OCI-LY1 (cell line): Measurements from ENCODE around the gene ST6GALNAC2.

ENCODE experiments used
- H2AFZ ChIP-seq: fragments of 200-600 bp; sonication (generic), shearing (Covaris generic); 2 replicates; pipeline ENCODE4 v1.6.0; 2014; ENCODE audit warnings: antibody characterized with exemption, mild to moderate bottlenecking, low read length
- H3F3A ChIP-seq: fragments of 200-600 bp; sonication (generic), shearing (Covaris generic); 2 replicates; pipeline ENCODE4 v1.6.0; 2014; ENCODE audit warnings: mild to moderate bottlenecking, antibody characterized with exemption, low read length, moderate library complexity; ENCODE audit not compliant: insufficient read depth
- H3K27ac ChIP-seq: fragments of 200-600 bp; sonication (generic); 2 replicates; pipeline ENCODE4 v1.5.1; 2014; ENCODE audit warnings: low read length, mixed run types, mild to moderate bottlenecking, low read depth; ENCODE audit not compliant: poor library complexity, severe bottlenecking
- H3K27me3 ChIP-seq: fragments of 200-600 bp; sonication (generic); 2 replicates; pipeline ENCODE4 v1.6.0; 2014; ENCODE audit warnings: antibody characterized with exemption, mild to moderate bottlenecking, low read length, moderate library complexity; ENCODE audit not compliant: insufficient read depth
- H3K36me3 ChIP-seq: fragments of 200-600 bp; sonication (generic); 2 replicates; pipeline ENCODE4 v1.6.1; 2014; ENCODE audit warnings: mild to moderate bottlenecking, antibody characterized with exemption, low read length, moderate library complexity, mixed read lengths; ENCODE audit not compliant: insufficient read depth
- H3K4me1 ChIP-seq: fragments of 200-600 bp; sonication (generic); 2 replicates; pipeline ENCODE4 v1.5.1; 2014; ENCODE audit warnings: mild to moderate bottlenecking, low read length, moderate library complexity; ENCODE audit not compliant: insufficient read depth, severe bottlenecking
- H3K4me2 ChIP-seq: fragments of 200-600 bp; sonication (generic), shearing (Covaris generic); 2 replicates; pipeline ENCODE4 v1.6.1; 2014; ENCODE audit warnings: low read length
- H3K4me3 ChIP-seq: fragments of 200-600 bp; sonication (generic); 2 replicates; pipeline ENCODE4 v1.5.1; 2014; ENCODE audit warnings: low read length, low read depth, mild to moderate bottlenecking, mixed read lengths; ENCODE audit not compliant: poor library complexity, severe bottlenecking
- H3K79me2 ChIP-seq: fragments of 200-600 bp; shearing (Covaris generic); 2 replicates; pipeline ENCODE4 v1.6.1; 2016; ENCODE audit warnings: mixed run types, low read length, mixed read lengths; ENCODE audit not compliant: insufficient read depth
- H3K9ac ChIP-seq: fragments of 200-600 bp; sonication (generic), shearing (Covaris generic); 2 replicates; pipeline ENCODE4 v1.6.1; 2014; ENCODE audit warnings: mild to moderate bottlenecking, low read length, mixed read lengths
- H3K9me2 ChIP-seq: fragments of 200-600 bp; sonication (generic), shearing (Covaris generic); 2 replicates; pipeline ENCODE4 v1.6.1; 2014; ENCODE audit warnings: low read depth, mild to moderate bottlenecking, low read length, mixed read lengths
- H3K9me3 ChIP-seq: fragments of 200-600 bp; shearing (Covaris generic); 2 replicates; pipeline ENCODE4 v1.6.1; 2014; ENCODE audit warnings: low read length, mixed read lengths
- H4K20me1 ChIP-seq: fragments of 200-600 bp; sonication (generic), shearing (Covaris generic); 2 replicates; pipeline ENCODE4 v1.6.0; 2016; ENCODE audit warnings: mild to moderate bottlenecking, low read length; ENCODE audit not compliant: insufficient read depth
- EZH2 ChIP-seq: fragments of 200-600 bp; sonication (generic), shearing (Covaris generic); IDR thresholded peaks from 2 replicates; pipeline ENCODE4 v1.8.0; 2017; ENCODE audit warnings: borderline replicate concordance, mixed run types, mild to moderate bottlenecking, antibody characterized with exemption, low read length, moderate library complexity, mixed read lengths
- TF ChIP-seq, protein P1 (sequence below): fragments of 200-600 bp; sonication (generic), shearing (Covaris generic); IDR thresholded peaks from 2 replicates; pipeline ENCODE4 v1.5.1; 2017; ENCODE audit warnings: mild to moderate bottlenecking, antibody characterized with exemption, low read length, moderate library complexity, mixed read lengths

Gene ST6GALNAC2

DNA sequence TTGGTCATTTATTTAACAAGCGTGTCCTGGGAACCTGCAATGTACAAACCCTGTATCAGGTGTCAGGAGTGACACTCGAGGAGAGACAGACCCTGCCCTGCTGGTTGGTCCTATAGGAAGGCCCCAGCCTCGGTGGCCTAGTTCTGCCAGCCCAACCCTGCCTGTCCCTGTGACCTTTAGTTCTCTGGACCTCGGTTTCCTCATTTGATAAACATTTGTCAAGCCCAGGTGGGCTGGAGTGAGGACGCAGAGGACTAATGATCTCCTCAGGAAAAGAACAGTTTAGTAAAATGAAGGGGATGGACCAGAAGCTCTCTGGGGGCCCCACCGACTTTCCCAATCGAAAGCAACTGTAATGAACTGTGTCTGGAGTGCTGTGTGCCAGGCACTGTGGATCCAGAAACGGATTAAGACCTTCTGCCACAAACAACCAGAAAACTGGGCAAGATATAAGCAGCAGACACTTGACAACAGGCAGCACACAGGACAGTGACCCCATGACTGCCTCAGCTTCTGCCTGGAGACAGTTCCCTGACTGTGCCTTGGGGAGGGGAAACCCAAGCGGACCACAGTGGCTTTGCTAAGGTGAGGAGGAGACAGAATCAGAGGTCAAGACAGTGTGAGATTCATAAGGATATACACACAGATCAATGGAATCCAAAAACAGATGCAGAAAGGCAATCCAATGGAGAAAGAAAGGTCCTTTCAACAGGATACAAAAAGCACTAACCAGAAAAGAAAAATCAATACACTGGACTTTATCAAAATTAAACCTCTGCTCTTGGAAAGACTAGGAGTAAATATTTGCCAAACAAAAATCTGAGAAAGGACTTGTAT, 37.1 kb downstream of the ST6GALNAC2 start:
- H3F3A ChIP-seq: no peaks in the 10 kb centered on the region
- no peaks in the 10 kb centered on the region for H3K9me2 ChIP-seq
- H3K27me3 ChIP-seq: peaks cover 2% of the 10 kb centered on the region
- TF ChIP-seq, protein P1, sequence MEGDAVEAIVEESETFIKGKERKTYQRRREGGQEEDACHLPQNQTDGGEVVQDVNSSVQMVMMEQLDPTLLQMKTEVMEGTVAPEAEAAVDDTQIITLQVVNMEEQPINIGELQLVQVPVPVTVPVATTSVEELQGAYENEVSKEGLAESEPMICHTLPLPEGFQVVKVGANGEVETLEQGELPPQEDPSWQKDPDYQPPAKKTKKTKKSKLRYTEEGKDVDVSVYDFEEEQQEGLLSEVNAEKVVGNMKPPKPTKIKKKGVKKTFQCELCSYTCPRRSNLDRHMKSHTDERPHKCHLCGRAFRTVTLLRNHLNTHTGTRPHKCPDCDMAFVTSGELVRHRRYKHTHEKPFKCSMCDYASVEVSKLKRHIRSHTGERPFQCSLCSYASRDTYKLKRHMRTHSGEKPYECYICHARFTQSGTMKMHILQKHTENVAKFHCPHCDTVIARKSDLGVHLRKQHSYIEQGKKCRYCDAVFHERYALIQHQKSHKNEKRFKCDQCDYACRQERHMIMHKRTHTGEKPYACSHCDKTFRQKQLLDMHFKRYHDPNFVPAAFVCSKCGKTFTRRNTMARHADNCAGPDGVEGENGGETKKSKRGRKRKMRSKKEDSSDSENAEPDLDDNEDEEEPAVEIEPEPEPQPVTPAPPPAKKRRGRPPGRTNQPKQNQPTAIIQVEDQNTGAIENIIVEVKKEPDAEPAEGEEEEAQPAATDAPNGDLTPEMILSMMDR: no peak
- no peak for TF ChIP-seq EZH2
- H3K36me3 ChIP-seq: no peaks in the 10 kb centered on the region
- H3K4me2 ChIP-seq: no peak overlapping the region
- H3K9me3 ChIP-seq: no peaks in the 10 kb centered on the region
- H2AFZ ChIP-seq: no peak overlapping the region
- no peaks in the 10 kb centered on the region for H4K20me1 ChIP-seq
- H3K27ac ChIP-seq: no peak overlapping the region
- no peak overlapping the region for H3K4me3 ChIP-seq
- no peaks in the 10 kb centered on the region for H3K79me2 ChIP-seq
- no peak overlapping the region for H3K9ac ChIP-seq
- no peaks in the 10 kb centered on the region for H3K4me1 ChIP-seq

DNA sequence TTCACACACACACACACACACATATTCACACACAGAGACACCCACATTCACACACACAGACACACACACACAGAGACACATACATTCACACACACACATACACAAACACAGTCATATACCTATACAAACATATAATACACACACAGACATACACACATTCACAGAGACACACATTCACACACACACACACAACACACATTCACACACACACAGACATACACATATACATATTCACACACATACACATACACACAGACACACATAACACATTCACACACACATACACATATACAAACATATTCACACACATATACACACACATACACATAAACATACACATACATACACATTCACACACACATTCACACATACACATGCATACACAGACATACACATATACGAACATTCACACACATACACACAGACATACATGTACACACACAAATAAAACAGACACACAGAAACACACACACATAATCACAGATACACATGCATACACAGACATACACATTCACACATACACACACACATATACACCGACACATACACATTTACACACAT, 37.9 kb downstream of the ST6GALNAC2 start:
- H3K9me3 ChIP-seq: no peaks in the 10 kb centered on the region
- no peak overlapping the region for H2AFZ ChIP-seq
- no peak overlapping the region for H3K27ac ChIP-seq
- H3K79me2 ChIP-seq: no peaks in the 10 kb centered on the region
- no peak overlapping the region for H3K9ac ChIP-seq
- no peaks in the 10 kb centered on the region for H3K9me2 ChIP-seq
- H3K27me3 ChIP-seq: peaks cover 5% of the 10 kb centered on the region
- TF ChIP-seq EZH2: no peak
- TF ChIP-seq, protein P1: no peak
- H4K20me1 ChIP-seq: no peaks in the 10 kb centered on the region
- H3K4me2 ChIP-seq: no peak overlapping the region
- no peaks in the 10 kb centered on the region for H3K4me1 ChIP-seq
- H3K36me3 ChIP-seq: no peaks in the 10 kb centered on the region
- no peaks in the 10 kb centered on the region for H3F3A ChIP-seq
- no peak overlapping the region for H3K4me3 ChIP-seq

- H3K4me2 ChIP-seq: no peak overlapping the region
- no peaks in the 10 kb centered on the region for H3K4me1 ChIP-seq
- H3K36me3 ChIP-seq: no peaks in the 10 kb centered on the region
- H3K27me3 ChIP-seq: peaks cover 5% of the 10 kb centered on the region
- no peaks in the 10 kb centered on the region for H3K79me2 ChIP-seq
- H4K20me1 ChIP-seq: no peaks in the 10 kb centered on the region
- no peaks in the 10 kb centered on the region for H3K9me2 ChIP-seq
- no peak overlapping the region for H2AFZ ChIP-seq
- no peaks in the 10 kb centered on the region for H3F3A ChIP-seq
- no peak overlapping the region for H3K4me3 ChIP-seq
- no peak overlapping the region for H3K9ac ChIP-seq
- no peak for TF ChIP-seq EZH2
- TF ChIP-seq, protein P1: peak; percentile 78
- H3K9me3 ChIP-seq: no peaks in the 10 kb centered on the region
- no peak overlapping the region for H3K27ac ChIP-seq
Measured at GRCh38 chr17:76547183-76547641, 38.4 kb downstream of the ST6GALNAC2 start.
